K562 (cell line): ENCODE data around the gene FOXN1. TPM values are rescaled to one million over a fixed set of nuclear protein-coding genes. Genes with fewer than 3 reads are reported as not detected.

Source experiments
- CEBPB ChIP-seq: fragments of 450-650 bp; IDR thresholded peaks from 2 replicates; pipeline ENCODE4 v1.6.1; 2016; ENCODE audit warnings: missing genetic modification characterization, missing compliant biosample characterization
- CREB1 ChIP-seq, 2 experiments: sonication (generic) in 1 of 2; formaldehyde crosslinking in 1 of 2; IDR thresholded peaks; 2 replicates each; pipeline versions ENCODE4 v1.6.1 to v1.8.0; 2012 to 2022; ENCODE audit warnings: inconsistent platforms in 1 of 2, mild to moderate bottlenecking in 1 of 2, missing genetic modification reagents in 1 of 2, moderate library complexity in 1 of 2
- KLF16 ChIP-seq: IDR thresholded peaks from 2 replicates; pipeline ENCODE4 v1.6.1; 2016; ENCODE audit warnings: antibody characterized with exemption
- RFX5 ChIP-seq: IDR thresholded peaks from 2 replicates; pipeline ENCODE4 v1.6.1; 2011; ENCODE audit warnings: low read depth, mild to moderate bottlenecking, improper control_type of control experiment, low read length
- SMAD3 ChIP-seq: fragments of 450-650 bp; formaldehyde crosslinking; conservative IDR thresholded peaks from 2 replicates; pipeline ENCODE4 v1.4.0; 2020; ENCODE audit warnings: mild to moderate bottlenecking
- TAF1 ChIP-seq: IDR thresholded peaks from 2 replicates; pipeline ENCODE4 v1.6.1; 2011; ENCODE audit warnings: mild to moderate bottlenecking, low read length, moderate library complexity; ENCODE audit not compliant: insufficient read depth, control insufficient read depth, severe bottlenecking; ENCODE audit errors: extremely low read depth
- ZFX ChIP-seq: sonication (generic); formaldehyde crosslinking; IDR thresholded peaks from 2 replicates; pipeline ENCODE4 v1.8.0; 2022; ENCODE audit warnings: mild to moderate bottlenecking, missing genetic modification reagents, moderate library complexity
- ZNF24 ChIP-seq: fragments of 450-650 bp; IDR thresholded peaks from 2 replicates; pipeline ENCODE4 v1.6.1; 2016
- polyA plus RNA-seq, 8 experiments: library from polyadenylated mRNA; depleted of rRNA in 4 of 8; stranded (reverse) in 5 of 8; unstranded in 3 of 8; fragments of >200 nt; fragmentation: Nextera tagmentation in 2 of 8; fragmentation: Illumina TruSeq in 1 of 8; extraction: Ambion mirVana in 2 of 8; extraction: Trizol in 1 of 8; gene quantifications; 2 replicates each; pipeline versions ENCODE4 v1.2.1 to v1.2.3, GENCODE V29; 2011 to 2014; ENCODE audit warnings: inconsistent platforms in 1 of 8, missing spikeins in 1 of 8
- total RNA-seq, 7 experiments: library from RNA; depleted of rRNA in 6 of 7; stranded (reverse); fragments of >200 nt in 6 of 7; fragmentation: Illumina TruSeq in 2 of 7; extraction: Trizol in 2 of 7; gene quantifications; 2 replicates each; pipeline versions ENCODE4 v1.2.1 to v1.2.3, GENCODE V29; 2011 to 2021; ENCODE audit warnings: low replicate concordance in 1 of 7
- TF ChIP-seq, protein P1 (sequence below), 2 experiments: IDR thresholded peaks; 2 replicates each; pipeline ENCODE4 v1.6.1; 2012; ENCODE audit warnings: improper control_type of control experiment in 2 of 2, low read depth in 2 of 2, low read length in 2 of 2, borderline replicate concordance in 1 of 2
- TF ChIP-seq, protein P2 (sequence below), 2 experiments: fragments of 450-650 bp; IDR thresholded peaks; 2 replicates each; pipeline ENCODE4 v1.6.1; 2016; ENCODE audit warnings: mild to moderate bottlenecking in 2 of 2, borderline replicate concordance in 1 of 2, low read depth in 1 of 2, moderate library complexity in 1 of 2
- TF ChIP-seq, protein P3 (sequence below): fragments of 250-450 bp; sonication (Bioruptor Pico); IDR thresholded peaks from 2 replicates; pipeline ENCODE4 v1.8.0; 2022; ENCODE audit warnings: inconsistent platforms
- TF ChIP-seq, protein P4 (sequence below): fragments of 450-650 bp; formaldehyde crosslinking; IDR thresholded peaks from 2 replicates; pipeline ENCODE4 v1.4.0; 2020; ENCODE audit warnings: mild to moderate bottlenecking, mixed read lengths

FOXN1 gene
- total and polyA plus RNA-seq, 9 of the 15 experiments (the other 6 are each of a cell fraction or from before 2014, with no cell fraction given): not detected

DNA sequence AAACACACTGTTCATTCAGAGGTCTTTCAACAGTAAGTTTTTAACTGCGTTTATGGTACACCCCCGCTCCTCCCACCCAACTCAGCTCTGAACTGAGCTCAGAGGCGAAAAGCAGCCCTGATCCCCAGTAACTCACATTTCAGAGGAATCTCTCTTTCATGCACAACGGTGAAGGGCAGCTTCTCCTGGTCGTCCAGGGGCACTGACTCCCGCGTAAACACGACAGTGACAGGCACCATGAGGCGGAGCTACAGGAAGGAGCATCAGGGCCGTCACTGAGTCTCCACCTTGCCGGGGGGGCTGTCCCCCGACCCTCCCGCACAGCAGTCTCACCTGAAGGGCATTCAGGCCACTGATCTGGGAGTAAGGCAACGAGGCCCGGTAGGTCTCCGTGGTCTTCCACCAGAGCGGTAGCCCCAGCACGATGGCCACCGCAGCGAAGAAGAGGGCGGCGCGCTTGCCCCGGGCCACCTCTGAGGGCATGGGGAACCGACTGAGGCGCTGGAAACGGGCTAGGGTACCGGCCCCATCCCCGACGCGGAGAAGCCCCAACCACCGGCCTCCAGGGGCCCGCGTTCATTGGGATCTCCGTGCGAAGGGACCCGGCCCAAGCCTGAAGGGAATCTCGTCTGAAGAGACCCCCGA lies 64.7 kb downstream of the FOXN1 start (continued):
- TF ChIP-seq, protein P1, sequence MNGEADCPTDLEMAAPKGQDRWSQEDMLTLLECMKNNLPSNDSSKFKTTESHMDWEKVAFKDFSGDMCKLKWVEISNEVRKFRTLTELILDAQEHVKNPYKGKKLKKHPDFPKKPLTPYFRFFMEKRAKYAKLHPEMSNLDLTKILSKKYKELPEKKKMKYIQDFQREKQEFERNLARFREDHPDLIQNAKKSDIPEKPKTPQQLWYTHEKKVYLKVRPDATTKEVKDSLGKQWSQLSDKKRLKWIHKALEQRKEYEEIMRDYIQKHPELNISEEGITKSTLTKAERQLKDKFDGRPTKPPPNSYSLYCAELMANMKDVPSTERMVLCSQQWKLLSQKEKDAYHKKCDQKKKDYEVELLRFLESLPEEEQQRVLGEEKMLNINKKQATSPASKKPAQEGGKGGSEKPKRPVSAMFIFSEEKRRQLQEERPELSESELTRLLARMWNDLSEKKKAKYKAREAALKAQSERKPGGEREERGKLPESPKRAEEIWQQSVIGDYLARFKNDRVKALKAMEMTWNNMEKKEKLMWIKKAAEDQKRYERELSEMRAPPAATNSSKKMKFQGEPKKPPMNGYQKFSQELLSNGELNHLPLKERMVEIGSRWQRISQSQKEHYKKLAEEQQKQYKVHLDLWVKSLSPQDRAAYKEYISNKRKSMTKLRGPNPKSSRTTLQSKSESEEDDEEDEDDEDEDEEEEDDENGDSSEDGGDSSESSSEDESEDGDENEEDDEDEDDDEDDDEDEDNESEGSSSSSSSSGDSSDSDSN (IDR thresholded peaks at IDR 0.05; ENCODE audit: borderline replicate concordance in 1 of 2, low read depth in 2 of 2, low read length in 2 of 2): peak; percentile 65 to 84; a peak in 3 of 4 replicates
- TF ChIP-seq ZFX (CRISPR knock-in tag): peak; percentile 73; the same call in 1 of the 2 replicates
- TF ChIP-seq RFX5: no peak
- TF ChIP-seq, protein P2, sequence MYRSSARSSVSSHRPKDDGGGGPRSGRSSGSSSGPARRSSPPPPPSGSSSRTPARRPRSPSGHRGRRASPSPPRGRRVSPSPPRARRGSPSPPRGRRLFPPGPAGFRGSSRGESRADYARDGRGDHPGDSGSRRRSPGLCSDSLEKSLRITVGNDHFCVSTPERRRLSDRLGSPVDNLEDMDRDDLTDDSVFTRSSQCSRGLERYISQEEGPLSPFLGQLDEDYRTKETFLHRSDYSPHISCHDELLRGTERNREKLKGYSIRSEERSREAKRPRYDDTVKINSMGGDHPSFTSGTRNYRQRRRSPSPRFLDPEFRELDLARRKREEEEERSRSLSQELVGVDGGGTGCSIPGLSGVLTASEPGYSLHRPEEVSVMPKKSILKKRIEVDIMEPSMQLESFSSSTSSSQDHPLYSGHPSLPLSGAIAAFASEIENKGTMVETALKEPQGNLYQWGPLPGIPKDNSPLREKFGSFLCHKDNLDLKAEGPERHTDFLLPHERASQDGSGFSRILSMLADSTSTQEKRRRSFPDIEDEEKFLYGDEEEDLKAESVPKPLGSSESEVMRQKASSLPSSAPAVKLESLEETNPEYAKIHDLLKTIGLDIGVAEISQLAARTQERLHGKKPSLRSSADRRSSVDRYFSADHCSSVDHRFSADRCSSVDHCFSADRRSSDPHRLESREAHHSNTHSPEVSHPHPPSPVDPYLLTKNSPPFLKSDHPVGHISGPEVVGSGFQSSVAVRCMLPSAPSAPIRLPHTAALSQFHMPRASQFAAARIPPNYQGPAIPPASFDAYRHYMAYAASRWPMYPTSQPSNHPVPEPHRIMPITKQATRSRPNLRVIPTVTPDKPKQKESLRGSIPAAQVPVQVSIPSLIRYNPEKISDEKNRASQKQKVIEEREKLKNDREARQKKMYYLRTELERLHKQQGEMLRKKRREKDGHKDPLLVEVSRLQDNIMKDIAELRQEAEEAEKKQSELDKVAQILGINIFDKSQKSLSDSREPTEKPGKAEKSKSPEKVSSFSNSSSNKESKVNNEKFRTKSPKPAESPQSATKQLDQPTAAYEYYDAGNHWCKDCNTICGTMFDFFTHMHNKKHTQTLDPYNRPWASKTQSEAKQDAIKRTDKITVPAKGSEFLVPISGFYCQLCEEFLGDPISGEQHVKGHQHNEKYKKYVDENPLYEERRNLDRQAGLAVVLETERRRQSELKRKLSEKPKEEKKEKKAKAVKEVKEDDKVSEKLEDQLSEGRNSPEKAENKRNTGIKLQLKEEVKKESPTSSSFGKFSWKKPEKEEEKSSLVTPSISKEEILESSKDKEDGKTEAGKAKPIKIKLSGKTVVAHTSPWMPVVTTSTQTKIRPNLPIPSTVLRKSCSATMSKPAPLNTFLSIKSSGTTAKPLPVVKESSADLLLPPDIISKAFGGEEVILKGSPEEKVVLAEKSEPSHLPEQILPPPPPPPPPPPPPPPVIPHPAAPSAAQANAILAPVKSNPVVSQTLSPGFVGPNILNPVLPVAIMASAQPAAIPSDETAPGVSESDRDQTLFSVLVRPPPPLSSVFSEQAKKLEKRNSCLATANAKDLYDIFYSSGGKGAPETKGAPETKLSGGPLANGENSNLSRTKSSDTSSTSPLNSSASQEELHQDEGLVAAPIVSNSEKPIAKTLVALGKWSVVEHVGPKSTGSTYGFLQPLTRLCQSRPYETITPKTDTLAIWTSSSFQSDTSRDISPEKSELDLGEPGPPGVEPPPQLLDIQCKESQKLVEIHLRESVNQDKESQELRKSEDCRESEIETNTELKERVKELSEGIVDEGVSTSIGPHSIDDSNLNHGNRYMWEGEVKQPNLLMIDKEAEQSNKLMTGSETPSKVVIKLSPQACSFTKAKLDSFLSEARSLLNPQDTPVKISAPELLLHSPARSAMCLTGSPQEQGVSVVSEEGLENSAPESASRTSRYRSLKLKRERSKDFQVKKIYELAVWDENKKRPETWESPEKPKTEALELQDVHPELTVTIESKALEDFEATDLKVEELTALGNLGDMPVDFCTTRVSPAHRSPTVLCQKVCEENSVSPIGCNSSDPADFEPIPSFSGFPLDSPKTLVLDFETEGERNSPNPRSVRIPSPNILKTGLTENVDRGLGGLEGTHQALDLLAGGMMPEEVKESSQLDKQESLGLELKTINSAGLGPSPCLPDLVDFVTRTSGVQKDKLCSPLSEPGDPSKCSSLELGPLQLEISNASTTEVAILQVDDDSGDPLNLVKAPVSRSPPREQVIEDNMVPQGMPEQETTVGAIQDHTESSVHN (IDR thresholded peaks at IDR 0.05; ENCODE audit: borderline replicate concordance in 1 of 2, low read depth in 1 of 2): no peak
- TF ChIP-seq KLF16: no peak
- TF ChIP-seq CREB1 (IDR thresholded peaks at IDR 0.05): peak; percentile 38; the same call in 1 of the 2 replicates
- no peak for TF ChIP-seq CREB1 (CRISPR knock-in tag; IDR thresholded peaks at IDR 0.05)
- 0 out of 2 replicates have a peak, but pooled peaks have one; percentile 9 for TF ChIP-seq ZNF24
- TF ChIP-seq, protein P3, sequence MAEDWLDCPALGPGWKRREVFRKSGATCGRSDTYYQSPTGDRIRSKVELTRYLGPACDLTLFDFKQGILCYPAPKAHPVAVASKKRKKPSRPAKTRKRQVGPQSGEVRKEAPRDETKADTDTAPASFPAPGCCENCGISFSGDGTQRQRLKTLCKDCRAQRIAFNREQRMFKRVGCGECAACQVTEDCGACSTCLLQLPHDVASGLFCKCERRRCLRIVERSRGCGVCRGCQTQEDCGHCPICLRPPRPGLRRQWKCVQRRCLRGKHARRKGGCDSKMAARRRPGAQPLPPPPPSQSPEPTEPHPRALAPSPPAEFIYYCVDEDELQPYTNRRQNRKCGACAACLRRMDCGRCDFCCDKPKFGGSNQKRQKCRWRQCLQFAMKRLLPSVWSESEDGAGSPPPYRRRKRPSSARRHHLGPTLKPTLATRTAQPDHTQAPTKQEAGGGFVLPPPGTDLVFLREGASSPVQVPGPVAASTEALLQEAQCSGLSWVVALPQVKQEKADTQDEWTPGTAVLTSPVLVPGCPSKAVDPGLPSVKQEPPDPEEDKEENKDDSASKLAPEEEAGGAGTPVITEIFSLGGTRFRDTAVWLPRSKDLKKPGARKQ (CRISPR knock-in tag): no peak
- no peak for TF ChIP-seq CEBPB (tag)
- TF ChIP-seq, protein P4, sequence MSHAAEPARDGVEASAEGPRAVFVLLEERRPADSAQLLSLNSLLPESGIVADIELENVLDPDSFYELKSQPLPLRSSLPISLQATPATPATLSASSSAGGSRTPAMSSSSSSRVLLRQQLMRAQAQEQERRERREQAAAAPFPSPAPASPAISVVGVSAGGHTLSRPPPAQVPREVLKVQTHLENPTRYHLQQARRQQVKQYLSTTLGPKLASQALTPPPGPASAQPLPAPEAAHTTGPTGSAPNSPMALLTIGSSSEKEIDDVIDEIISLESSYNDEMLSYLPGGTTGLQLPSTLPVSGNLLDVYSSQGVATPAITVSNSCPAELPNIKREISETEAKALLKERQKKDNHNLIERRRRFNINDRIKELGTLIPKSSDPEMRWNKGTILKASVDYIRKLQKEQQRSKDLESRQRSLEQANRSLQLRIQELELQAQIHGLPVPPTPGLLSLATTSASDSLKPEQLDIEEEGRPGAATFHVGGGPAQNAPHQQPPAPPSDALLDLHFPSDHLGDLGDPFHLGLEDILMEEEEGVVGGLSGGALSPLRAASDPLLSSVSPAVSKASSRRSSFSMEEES (CRISPR knock-in tag): no peak
- TF ChIP-seq SMAD3 (CRISPR knock-in tag): no peak
- peak; percentile 57 for TF ChIP-seq TAF1
